ENCODE data around the gene KRTAP22-2. TPM values are rescaled to one million over a fixed set of nuclear protein-coding genes. Genes with fewer than 3 reads are reported as not detected.

Gene KRTAP22-2
- total RNA-seq, 1 donor from 2014 or later = not detected

DNA sequence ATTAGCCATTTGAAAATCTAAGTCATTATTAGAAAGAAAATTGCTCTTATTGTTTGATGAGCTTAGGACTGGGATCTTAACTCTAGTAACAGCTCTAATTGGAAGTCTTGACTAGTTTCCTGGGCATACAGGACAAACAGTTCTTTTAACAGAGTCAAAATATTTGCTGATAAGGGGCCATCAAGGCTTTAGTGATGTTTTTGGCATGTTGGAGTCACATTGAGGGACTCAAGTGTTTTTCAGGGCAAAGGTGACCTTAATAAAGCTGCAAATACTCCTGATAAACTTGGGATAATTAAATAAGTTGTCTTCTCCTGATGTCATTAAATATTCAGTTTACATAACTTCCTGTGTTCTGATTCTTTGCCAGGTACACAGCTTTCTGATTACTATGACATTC lies 22.6 kb downstream of the KRTAP22-2 start:
- TF ChIP-seq, protein P1, sequence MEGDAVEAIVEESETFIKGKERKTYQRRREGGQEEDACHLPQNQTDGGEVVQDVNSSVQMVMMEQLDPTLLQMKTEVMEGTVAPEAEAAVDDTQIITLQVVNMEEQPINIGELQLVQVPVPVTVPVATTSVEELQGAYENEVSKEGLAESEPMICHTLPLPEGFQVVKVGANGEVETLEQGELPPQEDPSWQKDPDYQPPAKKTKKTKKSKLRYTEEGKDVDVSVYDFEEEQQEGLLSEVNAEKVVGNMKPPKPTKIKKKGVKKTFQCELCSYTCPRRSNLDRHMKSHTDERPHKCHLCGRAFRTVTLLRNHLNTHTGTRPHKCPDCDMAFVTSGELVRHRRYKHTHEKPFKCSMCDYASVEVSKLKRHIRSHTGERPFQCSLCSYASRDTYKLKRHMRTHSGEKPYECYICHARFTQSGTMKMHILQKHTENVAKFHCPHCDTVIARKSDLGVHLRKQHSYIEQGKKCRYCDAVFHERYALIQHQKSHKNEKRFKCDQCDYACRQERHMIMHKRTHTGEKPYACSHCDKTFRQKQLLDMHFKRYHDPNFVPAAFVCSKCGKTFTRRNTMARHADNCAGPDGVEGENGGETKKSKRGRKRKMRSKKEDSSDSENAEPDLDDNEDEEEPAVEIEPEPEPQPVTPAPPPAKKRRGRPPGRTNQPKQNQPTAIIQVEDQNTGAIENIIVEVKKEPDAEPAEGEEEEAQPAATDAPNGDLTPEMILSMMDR (IDR thresholded peaks at IDR 0.05) = no peak
- H3K4me3 ChIP-seq = no peak overlapping the region
- intact Hi-C loops (cut with DNase I) = no loop called here
- no peaks in the 10 kb centered on the region for H3K9me3 ChIP-seq
- H3K27ac ChIP-seq = no peak overlapping the region
- no peaks in the 10 kb centered on the region for H3K27me3 ChIP-seq
- H3K4me1 ChIP-seq = no peaks in the 10 kb centered on the region
- DNase-seq (ENCODE audit: low spot score in 2 of 2) = no peak
- H3K36me3 ChIP-seq = no peaks in the 10 kb centered on the region

GRCh38 chr21:30563630-30564029 lies 26.6 kb downstream of the KRTAP22-2 start:
- Histone ChIP-seq H3K27me3 (no peaks in the 10 kb centered on the region), H3K4me3 (no peak overlapping the region), H3K9me3 (no peaks in the 10 kb centered on the region), H3K27ac (no peak overlapping the region), H3K36me3 (no peaks in the 10 kb centered on the region), H3K4me1 (no peaks in the 10 kb centered on the region)
- intact Hi-C loops (cut with DNase I) = no loop called here
- TF ChIP-seq, protein P1 (IDR thresholded peaks at IDR 0.05) = no peak
- no peak for DNase-seq (ENCODE audit: low spot score in 2 of 2)

DNA sequence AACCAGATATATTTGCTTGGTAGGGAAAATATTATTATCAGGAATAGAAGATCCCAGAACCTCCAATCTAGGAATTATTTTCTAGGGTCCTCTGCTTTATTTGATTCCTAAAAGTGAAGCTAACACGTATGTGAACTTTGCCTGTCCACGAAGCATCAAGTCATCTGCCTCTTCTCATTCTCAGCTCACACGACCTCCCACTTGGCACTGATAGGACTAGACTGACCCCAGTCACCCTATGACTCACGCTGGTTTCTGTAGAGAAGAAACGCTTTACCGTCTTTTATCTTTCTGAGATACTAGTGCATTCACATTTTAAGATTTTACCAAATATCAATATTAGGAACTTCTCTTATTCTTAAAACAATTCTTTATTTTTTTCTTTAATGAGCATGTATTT lies 27.1 kb downstream of the KRTAP22-2 start:
- H3K9me3 ChIP-seq = no peaks in the 10 kb centered on the region
- no peaks in the 10 kb centered on the region for H3K4me1 ChIP-seq
- H3K36me3 ChIP-seq = no peaks in the 10 kb centered on the region
- intact Hi-C loops (cut with DNase I) = no loop called here
- no peak overlapping the region for H3K4me3 ChIP-seq
- H3K27ac ChIP-seq = no peak overlapping the region
- TF ChIP-seq, protein P1 (IDR thresholded peaks at IDR 0.05) = no peak
- no peak for DNase-seq (ENCODE audit: low spot score in 2 of 2)
- no peaks in the 10 kb centered on the region for H3K27me3 ChIP-seq

GRCh38 chr21:30561957-30562356 lies 28.2 kb downstream of the KRTAP22-2 start:
- TF ChIP-seq, protein P1 (IDR thresholded peaks at IDR 0.05) = no peak

DNA sequence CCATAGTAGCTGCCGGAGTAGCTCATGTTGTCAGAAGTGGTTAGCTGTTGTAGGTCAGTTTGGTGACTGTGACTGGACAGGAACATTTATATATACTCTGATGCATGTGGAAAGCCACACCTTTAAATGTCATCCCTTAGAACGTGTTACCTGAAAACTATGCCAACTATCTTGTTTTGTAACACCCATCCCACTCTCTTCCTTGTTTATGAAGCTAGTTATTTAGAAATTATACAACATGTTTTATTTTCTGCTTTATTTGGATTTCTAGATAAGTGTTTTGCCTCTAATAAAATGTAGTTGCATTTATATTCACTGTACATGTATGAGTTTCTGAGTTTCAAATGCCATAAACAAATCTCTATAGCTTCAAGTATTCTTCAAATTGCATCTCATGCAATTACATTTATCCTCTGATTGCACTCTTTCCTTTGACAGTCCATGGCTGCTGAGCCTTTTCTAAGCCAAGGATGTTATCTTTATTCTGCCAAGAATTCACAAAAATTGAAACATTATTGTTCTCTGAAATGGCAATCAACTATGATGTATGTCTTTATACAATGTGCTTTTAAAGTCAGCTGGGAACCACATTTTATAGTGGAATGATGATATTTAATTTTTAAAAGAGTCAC lies 28.8 kb downstream of the KRTAP22-2 start, which contains the start of gene KRTAP19-7:
KRTAP19-7 (minus strand) TSS at position 51 of the 632 bp plus-strand sequence; CDS start at position 26, 25 bp downstream.
- Histone ChIP-seq H3K27ac (no peak within 1 kb of the TSS), H3K4me1 (no peaks in the 10 kb centered on the region), H3K4me3 (no peak within 1 kb of the TSS), H3K9me3 (no peaks in the 10 kb centered on the region), H3K27me3 (no peaks in the 10 kb centered on the region), H3K36me3 (no peaks in the 10 kb centered on the region)
- no peak for DNase-seq (ENCODE audit: low spot score in 2 of 2)
- TF ChIP-seq, protein P1 (IDR thresholded peaks at IDR 0.05) = no peak
- intact Hi-C loops (cut with DNase I) = no loop called here

More at GRCh38 chr21:30561957-30562356, 28.2 kb downstream of the KRTAP22-2 start:
- H3K4me1 ChIP-seq = no peaks in the 10 kb centered on the region
- H3K27ac ChIP-seq = no peak overlapping the region
- H3K27me3 ChIP-seq = no peaks in the 10 kb centered on the region
- no peaks in the 10 kb centered on the region for H3K9me3 ChIP-seq
- H3K36me3 ChIP-seq = no peaks in the 10 kb centered on the region
- no peak overlapping the region for H3K4me3 ChIP-seq
- intact Hi-C loops (cut with DNase I) = no loop called here
- no peak for DNase-seq (ENCODE audit: low spot score in 2 of 2)

Data from ascending aorta (tissue), 2 donors.